Mammary epithelial cell (primary cell): Measurements from ENCODE around the gene COLQ.

Experiments used
- CTCF ChIP-seq, 2 donors: IDR thresholded peaks in 1 of 2; conservative IDR thresholded peaks in 1 of 2; 2 replicates each; pipeline ENCODE4 v1.5.1; 2011 to 2012; ENCODE audit warnings: inconsistent platforms in 2 of 2, low read length in 2 of 2, mild to moderate bottlenecking in 2 of 2, control low read depth in 1 of 2, low read depth in 1 of 2; ENCODE audit not compliant: insufficient read depth in 1 of 2; ENCODE audit errors: extremely low read depth in 1 of 2
- EZH2 ChIP-seq: IDR thresholded peaks from 2 replicates; pipeline ENCODE4 v1.6.1; 2012; ENCODE audit warnings: low read length, inconsistent platforms, borderline replicate concordance

GRCh38 chr3:15449489-15450224 lies 71.8 kb downstream of the COLQ start:
- TF ChIP-seq CTCF (conservative IDR thresholded peaks at IDR 0.05 in 1 of 2, IDR thresholded peaks at IDR 0.05 in 1 of 2; ENCODE audit: extremely low read depth in 1 of 2, insufficient read depth in 1 of 2, low read depth in 1 of 2, low read length in 2 of 2) (no peak), EZH2 (no peak)
